K562 (cell line): ENCODE data around the gene DENND1A.

Source experiments
- CHD7 ChIP-seq: fragments of 200-600 bp; sonication (generic); IDR thresholded peaks from one replicate; pipeline ENCODE4 v1.6.1; 2012; ENCODE audit warnings: mild to moderate bottlenecking, low read depth, low read length, inconsistent platforms
- E2F1 ChIP-seq: sonication (generic); formaldehyde crosslinking; IDR thresholded peaks from 2 replicates; pipeline ENCODE4 v1.8.1; 2023; ENCODE audit warnings: mild to moderate bottlenecking, missing genetic modification reagents, moderate library complexity
- KLF13 ChIP-seq: fragments of 450-650 bp; IDR thresholded peaks from 2 replicates; pipeline ENCODE4 v1.6.1; 2016; ENCODE audit warnings: missing genetic modification characterization, low read depth, mild to moderate bottlenecking, missing compliant biosample characterization, moderate library complexity, borderline replicate concordance
- MEIS2 ChIP-seq: fragments of 450-650 bp; IDR thresholded peaks from 2 replicates; pipeline ENCODE4 v1.6.1; 2014; ENCODE audit warnings: mild to moderate bottlenecking; ENCODE audit not compliant: partially characterized antibody
- POLR2A ChIP-seq: fragments of 450-650 bp; conservative IDR thresholded peaks from 2 replicates; pipeline ENCODE4 v1.6.1; 2016
- PRDM10 ChIP-seq: fragments of 450-650 bp; IDR thresholded peaks from 2 replicates; pipeline ENCODE4 v1.6.1; 2018; ENCODE audit not compliant: partially characterized antibody
- RAD21 ChIP-seq, 2 experiments: fragments of 250-450 bp in 1 of 2; fragments of 450-650 bp in 1 of 2; sonication (Bioruptor Pico) in 1 of 2; formaldehyde crosslinking in 1 of 2; IDR thresholded peaks in 1 of 2; conservative IDR thresholded peaks in 1 of 2; 2 replicates each; pipeline versions ENCODE4 v1.4.0 to v1.8.0; 2020 to 2022; ENCODE audit warnings: mild to moderate bottlenecking in 2 of 2, moderate library complexity in 1 of 2
- SIN3A ChIP-seq, 2 experiments: fragments of 150-350 bp in 1 of 2; IDR thresholded peaks; 2 replicates each; pipeline ENCODE4 v1.6.1; 2011 to 2016; ENCODE audit warnings: borderline replicate concordance in 2 of 2, low read depth in 2 of 2, low read length in 2 of 2, mild to moderate bottlenecking in 2 of 2, moderate library complexity in 2 of 2; ENCODE audit not compliant: control insufficient read depth in 1 of 2
- SP2 ChIP-seq: IDR thresholded peaks from 2 replicates; pipeline ENCODE4 v1.6.1; 2011; ENCODE audit warnings: mild to moderate bottlenecking, low read depth, low read length, moderate library complexity; ENCODE audit not compliant: poor library complexity, severe bottlenecking; ENCODE audit errors: extremely low read depth
- TEAD4 ChIP-seq, 2 experiments: sonication (generic) in 1 of 2; formaldehyde crosslinking in 1 of 2; IDR thresholded peaks; 2 replicates each; pipeline versions ENCODE4 v1.6.1 to v1.8.0; 2012 to 2022; ENCODE audit warnings: borderline replicate concordance in 1 of 2, inconsistent platforms in 1 of 2, low read length in 1 of 2, mild to moderate bottlenecking in 1 of 2, missing genetic modification reagents in 1 of 2
- USF2 ChIP-seq: sonication (generic); formaldehyde crosslinking; IDR thresholded peaks from 2 replicates; pipeline ENCODE4 v1.5.0; 2020; ENCODE audit warnings: missing genetic modification reagents
- ZKSCAN8 ChIP-seq: fragments of 200-800 bp; sonication (Bioruptor generic); IDR thresholded peaks from 2 replicates; pipeline ENCODE4 v1.6.1; 2016; ENCODE audit warnings: missing genetic modification characterization, missing compliant biosample characterization
- TF ChIP-seq, protein P1 (sequence below), 3 experiments: IDR thresholded peaks in 2 of 3; conservative IDR thresholded peaks in 1 of 3; 2 replicates each; pipeline ENCODE4 v1.5.1; 2011 to 2012; ENCODE audit warnings: low read length in 3 of 3, mild to moderate bottlenecking in 3 of 3, control low read depth in 2 of 3, improper control_type of control experiment in 1 of 3, inconsistent platforms in 1 of 3, low read depth in 1 of 3, mixed read lengths in 1 of 3, moderate library complexity in 1 of 3; ENCODE audit not compliant: insufficient read depth in 2 of 3

DNA sequence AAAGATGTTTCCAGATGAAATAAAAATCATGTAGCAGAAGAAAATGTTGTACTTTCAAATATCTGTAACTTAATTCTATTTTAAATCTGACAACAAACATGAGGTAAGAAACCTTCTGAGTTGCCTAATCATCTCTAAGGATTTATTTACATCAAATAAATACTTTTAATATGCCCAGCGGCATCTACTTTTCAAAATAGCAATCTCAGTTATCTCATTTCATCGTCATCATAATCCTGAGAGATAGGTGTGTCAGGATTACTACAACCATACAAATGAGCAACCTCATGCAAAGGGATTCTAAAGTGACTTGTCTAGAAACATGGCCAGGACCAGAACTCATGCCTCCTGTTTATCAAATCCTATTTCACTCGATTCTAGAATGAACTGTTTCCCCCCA is 49.5 kb downstream of the DENND1A start:
- TF ChIP-seq POLR2A (no peak), USF2 (CRISPR knock-in tag) (no peak), PRDM10 (no peak), SP2 (no peak), KLF13 (tag) (no peak), ZKSCAN8 (no peak), MEIS2 (no peak), CHD7 (no peak), SIN3A (IDR thresholded peaks at IDR 0.05; ENCODE audit: borderline replicate concordance in 2 of 2, control insufficient read depth in 1 of 2, low read depth in 2 of 2, low read length in 2 of 2) (no peak), E2F1 (CRISPR knock-in tag) (no peak), RAD21 (CRISPR knock-in tag; conservative IDR thresholded peaks at IDR 0.05 in 1 of 2, IDR thresholded peaks at IDR 0.05 in 1 of 2) (no peak), TEAD4 (IDR thresholded peaks at IDR 0.05; ENCODE audit: low read length) (no peak), TEAD4 (CRISPR knock-in tag; IDR thresholded peaks at IDR 0.05; ENCODE audit: borderline replicate concordance) (no peak)
- TF ChIP-seq, protein P1, sequence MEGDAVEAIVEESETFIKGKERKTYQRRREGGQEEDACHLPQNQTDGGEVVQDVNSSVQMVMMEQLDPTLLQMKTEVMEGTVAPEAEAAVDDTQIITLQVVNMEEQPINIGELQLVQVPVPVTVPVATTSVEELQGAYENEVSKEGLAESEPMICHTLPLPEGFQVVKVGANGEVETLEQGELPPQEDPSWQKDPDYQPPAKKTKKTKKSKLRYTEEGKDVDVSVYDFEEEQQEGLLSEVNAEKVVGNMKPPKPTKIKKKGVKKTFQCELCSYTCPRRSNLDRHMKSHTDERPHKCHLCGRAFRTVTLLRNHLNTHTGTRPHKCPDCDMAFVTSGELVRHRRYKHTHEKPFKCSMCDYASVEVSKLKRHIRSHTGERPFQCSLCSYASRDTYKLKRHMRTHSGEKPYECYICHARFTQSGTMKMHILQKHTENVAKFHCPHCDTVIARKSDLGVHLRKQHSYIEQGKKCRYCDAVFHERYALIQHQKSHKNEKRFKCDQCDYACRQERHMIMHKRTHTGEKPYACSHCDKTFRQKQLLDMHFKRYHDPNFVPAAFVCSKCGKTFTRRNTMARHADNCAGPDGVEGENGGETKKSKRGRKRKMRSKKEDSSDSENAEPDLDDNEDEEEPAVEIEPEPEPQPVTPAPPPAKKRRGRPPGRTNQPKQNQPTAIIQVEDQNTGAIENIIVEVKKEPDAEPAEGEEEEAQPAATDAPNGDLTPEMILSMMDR (IDR thresholded peaks at IDR 0.05 in 2 of 3, conservative IDR thresholded peaks at IDR 0.05 in 1 of 3; ENCODE audit: insufficient read depth in 2 of 3, low read depth in 1 of 3, low read length in 3 of 3) = no peak
